ENCODE measurements around the gene ALDH3B1. TPM values are rescaled to one million over a fixed set of nuclear protein-coding genes. Genes with fewer than 3 reads are reported as not detected.
A peak's percentile ranks its signal among the peaks of the same experiment; 100 is the strongest.

ALDH3B1 gene
- total RNA-seq, 1 experiment from 2014 or later = not detected

DNA sequence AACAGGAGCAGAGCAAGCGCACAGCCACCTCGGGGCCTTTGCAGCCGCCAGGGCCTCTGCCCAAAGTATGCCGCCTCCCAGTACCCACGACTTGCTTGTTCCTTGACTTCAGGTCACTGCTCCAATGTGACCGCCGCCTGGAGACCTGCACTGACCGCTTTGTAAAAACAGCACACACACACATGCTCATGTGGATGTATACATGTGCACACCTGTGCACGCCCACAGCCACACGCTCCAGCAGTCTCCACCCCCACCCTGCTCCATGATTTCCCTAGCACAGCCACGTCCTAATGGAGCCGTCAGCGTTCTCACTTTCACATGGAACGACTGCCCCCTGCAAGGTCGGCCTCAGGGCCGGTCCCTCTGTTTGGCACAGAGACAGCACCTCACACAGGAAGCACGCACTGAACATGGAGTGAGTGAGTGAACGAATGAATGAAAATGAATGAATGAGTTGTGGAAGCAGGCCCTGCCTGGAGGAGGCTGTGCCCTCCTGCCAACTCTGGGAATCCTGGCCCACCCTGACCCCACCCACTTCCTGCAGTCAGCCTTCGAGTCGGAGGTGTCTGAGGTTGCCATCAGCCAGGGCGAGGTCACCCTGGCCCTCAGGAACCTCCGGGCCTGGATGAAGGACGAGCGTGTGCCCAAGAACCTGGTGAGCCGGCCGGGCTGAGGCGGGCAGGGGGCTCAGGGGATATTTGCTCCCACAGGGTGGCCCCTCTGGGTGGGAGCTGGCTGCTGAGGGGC is 8.0 kb downstream of the ALDH3B1 start:
- H3K27ac ChIP-seq (ENCODE audit: insufficient read length, low read depth, low read length) = no peak overlapping the region
- no peaks in the 10 kb centered on the region for H4K20me1 ChIP-seq (ENCODE audit: control insufficient read depth, insufficient read depth, insufficient read length)
- WGBS (ENCODE audit: extremely low coverage, insufficient read length, low lambda C conversion rate) = no CpG with 5 or more reads among the region's 27 CpGs
- no peak overlapping the region for H3T11ph ChIP-seq (ENCODE audit: low read length)
- no peaks in the 10 kb centered on the region for H3K27me3 ChIP-seq (ENCODE audit: insufficient read depth, low read length)
- Mint-ChIP-seq H3K36me3 (ENCODE audit: insufficient read depth in 1 of 3, low read depth in 3 of 3) (no peaks in the 10 kb centered on the region; a peak in 1 of 7 replicates), H3K9me3 (no peaks in the 10 kb centered on the region), H3K4me3 (no peak overlapping the region), H3K4me1 (peaks cover 11 to 23% of the 10 kb centered on the region in 2 experiments), H3K27ac (peak overlapping the region in 2 of 3 experiments; percentile 44 to 50; a peak in 2 of 7 replicates), H3K27me3 (ENCODE audit: low read depth) (peaks cover 2% of the 10 kb centered on the region)
- no peak overlapping the region for H3K4ac ChIP-seq (ENCODE audit: low read depth, low read length)
- no peak overlapping the region for H3K18ac ChIP-seq (ENCODE audit: insufficient read length, low read depth, low read length)
- H3K4me2 ChIP-seq (ENCODE audit: insufficient read depth, insufficient read length, low read length) = no peak overlapping the region
- TF ChIP-seq, protein P1, sequence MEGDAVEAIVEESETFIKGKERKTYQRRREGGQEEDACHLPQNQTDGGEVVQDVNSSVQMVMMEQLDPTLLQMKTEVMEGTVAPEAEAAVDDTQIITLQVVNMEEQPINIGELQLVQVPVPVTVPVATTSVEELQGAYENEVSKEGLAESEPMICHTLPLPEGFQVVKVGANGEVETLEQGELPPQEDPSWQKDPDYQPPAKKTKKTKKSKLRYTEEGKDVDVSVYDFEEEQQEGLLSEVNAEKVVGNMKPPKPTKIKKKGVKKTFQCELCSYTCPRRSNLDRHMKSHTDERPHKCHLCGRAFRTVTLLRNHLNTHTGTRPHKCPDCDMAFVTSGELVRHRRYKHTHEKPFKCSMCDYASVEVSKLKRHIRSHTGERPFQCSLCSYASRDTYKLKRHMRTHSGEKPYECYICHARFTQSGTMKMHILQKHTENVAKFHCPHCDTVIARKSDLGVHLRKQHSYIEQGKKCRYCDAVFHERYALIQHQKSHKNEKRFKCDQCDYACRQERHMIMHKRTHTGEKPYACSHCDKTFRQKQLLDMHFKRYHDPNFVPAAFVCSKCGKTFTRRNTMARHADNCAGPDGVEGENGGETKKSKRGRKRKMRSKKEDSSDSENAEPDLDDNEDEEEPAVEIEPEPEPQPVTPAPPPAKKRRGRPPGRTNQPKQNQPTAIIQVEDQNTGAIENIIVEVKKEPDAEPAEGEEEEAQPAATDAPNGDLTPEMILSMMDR (conservative IDR thresholded peaks at IDR 0.05) = no peak
- no peak overlapping the region for H4K5ac ChIP-seq (ENCODE audit: insufficient read length, low read depth, low read length)
- no peak overlapping the region for H2BK5ac ChIP-seq (ENCODE audit: insufficient read length, low read length)
- no peak overlapping the region for H2BK12ac ChIP-seq (ENCODE audit: insufficient read length, low read depth, low read length)
- H3K56ac ChIP-seq (ENCODE audit: insufficient read length, low read depth, low read length) = no peak overlapping the region
- H4K91ac ChIP-seq (ENCODE audit: insufficient read length, low read depth, low read length) = no peak overlapping the region
- no peaks in the 10 kb centered on the region for H3K79me2 ChIP-seq (ENCODE audit: insufficient read depth, low read length)
- no peaks in the 10 kb centered on the region; the same call in 1 of the 2 replicates for H3K4me1 ChIP-seq (ENCODE audit: insufficient read depth, low read length)
- DNase-seq = no peak
- H3K9ac ChIP-seq (ENCODE audit: extremely low read depth, insufficient read length, low read length) = no peak overlapping the region
- no peak overlapping the region for H2BK15ac ChIP-seq (ENCODE audit: low read depth, low read length)
- no peak overlapping the region for H2AFZ ChIP-seq (ENCODE audit: low read length)
- no peaks in the 10 kb centered on the region for H3K9me3 ChIP-seq (ENCODE audit: control insufficient read depth, low read depth, low read length)
- no peak overlapping the region for H3K23ac ChIP-seq (ENCODE audit: insufficient read length, low read depth, low read length)
- no peak overlapping the region for H2BK120ac ChIP-seq (ENCODE audit: low read depth, low read length, poor library complexity, severe bottlenecking)
- no peaks in the 10 kb centered on the region for H3K79me1 ChIP-seq (ENCODE audit: insufficient read depth, low read depth, low read length, poor library complexity, severe bottlenecking)
- no peak overlapping the region for H3K14ac ChIP-seq (ENCODE audit: insufficient read depth, low read length)
- no peak overlapping the region for H2AK5ac ChIP-seq (ENCODE audit: insufficient read length, low read length)
- H2BK20ac ChIP-seq (ENCODE audit: low read depth, low read length, poor library complexity, severe bottlenecking) = no peak overlapping the region
- no peaks in the 10 kb centered on the region for H3K23me2 ChIP-seq (ENCODE audit: insufficient read length, low read depth, low read length, poor library complexity, severe bottlenecking)
- no peak overlapping the region for H4K8ac ChIP-seq (replicated peaks; ENCODE audit: insufficient read length, low read depth, low read length)

Data from H9 (cell line).